ENCODE measurements around the gene MRPL1.

MRPL1 gene

GRCh38 chr4:77862478-77863216 lies at the start of gene MRPL1:
Gene MRPL1 (plus strand): TSS chr4:77862830. CDS start chr4:77862849, 19 bp downstream.
- peak; percentile 80 for DNase-seq (ENCODE audit: low read depth)

GRCh38 chr4:77815636-77816035 lies 47.0 kb upstream of the MRPL1 start:
- no peak for DNase-seq (ENCODE audit: low read depth)

GRCh38 chr4:77816546-77816945 lies 46.1 kb upstream of the MRPL1 start:
- DNase-seq (ENCODE audit: low read depth): no peak

- DNase-seq (ENCODE audit: low read depth): no peak
Measured at GRCh38 chr4:77817304-77818072, 45.1 kb upstream of the MRPL1 start.

- peak; percentile 31 for DNase-seq (ENCODE audit: low read depth)
Measured at GRCh38 chr4:77818073-77818601, 44.5 kb upstream of the MRPL1 start.

- DNase-seq (ENCODE audit: low read depth): peak; percentile 75
Measured at GRCh38 chr4:77818602-77819403, 43.8 kb upstream of the MRPL1 start, which contains the start of gene CNOT6L. Gene CNOT6L (minus strand): TSS chr4:77819368. CDS start chr4:77819308, 60 bp downstream.

- no peak for DNase-seq (ENCODE audit: low read depth)
Measured at GRCh38 chr4:77819404-77819842, 43.2 kb upstream of the MRPL1 start.

- peak; percentile 91 for DNase-seq (ENCODE audit: low read depth)
Measured at GRCh38 chr4:77819843-77820648, 42.6 kb upstream of the MRPL1 start.

GRCh38 chr4:77820649-77821561 lies 41.7 kb upstream of the MRPL1 start:
- no peak for DNase-seq (ENCODE audit: low read depth)

- DNase-seq (ENCODE audit: low read depth): peak; percentile 24
Measured at GRCh38 chr4:77821775-77822174, 40.9 kb upstream of the MRPL1 start.

- no peak for DNase-seq (ENCODE audit: low read depth)
Measured at GRCh38 chr4:77826275-77826674, 36.4 kb upstream of the MRPL1 start.

- DNase-seq (ENCODE audit: low read depth): no peak
Measured at GRCh38 chr4:77827343-77827742, 35.3 kb upstream of the MRPL1 start.

GRCh38 chr4:77833126-77833724 lies 29.4 kb upstream of the MRPL1 start:
- no peak for DNase-seq (ENCODE audit: low read depth)

- DNase-seq (ENCODE audit: low read depth): no peak
Measured at GRCh38 chr4:77834403-77834802, 28.2 kb upstream of the MRPL1 start.

GRCh38 chr4:77843628-77844027 lies 19.0 kb upstream of the MRPL1 start:
- no peak for DNase-seq (ENCODE audit: low read depth)

GRCh38 chr4:77844363-77844762 lies 18.3 kb upstream of the MRPL1 start:
- no peak for DNase-seq (ENCODE audit: low read depth)

GRCh38 chr4:77845400-77845799 lies 17.2 kb upstream of the MRPL1 start:
- DNase-seq (ENCODE audit: low read depth): no peak

- no peak for DNase-seq (ENCODE audit: low read depth)
Measured at GRCh38 chr4:77845929-77846328, 16.7 kb upstream of the MRPL1 start.

- no peak for DNase-seq (ENCODE audit: low read depth)
Measured at GRCh38 chr4:77848508-77848907, 14.1 kb upstream of the MRPL1 start.
